Tibial nerve (tissue), 4 donors: ENCODE results near the gene OCA2. TPM values are rescaled to one million over a fixed set of nuclear protein-coding genes. Genes with fewer than 3 reads are reported as not detected.

Experiments used
- DNase-seq, 2 donors: peaks; one replicate each; pipeline ENCODE4 v3.0.0-alpha.2; 2019; ENCODE audit warnings: low spot score in 2 of 2
- H3K27ac ChIP-seq, 4 donors: fragments of 200-600 bp; sonication (generic) in 3 of 4; one replicate each; pipeline ENCODE4 v1.5.1; 2017 to 2019; ENCODE audit warnings: mild to moderate bottlenecking in 1 of 4
- H3K27me3 ChIP-seq, 2 donors: fragments of 200-600 bp; sonication (generic) in 1 of 2; one replicate each; pipeline versions ENCODE4 v1.5.1 to v1.6.0; 2017 to 2019
- H3K36me3 ChIP-seq, 3 donors: fragments of 200-600 bp; sonication (generic); one replicate each; pipeline ENCODE4 v1.5.1; 2018 to 2019
- H3K4me1 ChIP-seq, 4 donors: fragments of 200-600 bp; sonication (generic) in 3 of 4; one replicate each; pipeline ENCODE4 v1.5.1; 2017 to 2019
- H3K4me3 ChIP-seq, 4 donors: fragments of 200-600 bp; sonication (generic) in 3 of 4; one replicate each; pipeline ENCODE4 v1.5.1; 2017 to 2019; ENCODE audit warnings: mild to moderate bottlenecking in 1 of 4, moderate library complexity in 1 of 4
- H3K9me3 ChIP-seq, 4 donors: fragments of 200-600 bp; sonication (generic) in 3 of 4; one replicate each; pipeline ENCODE4 v1.5.1; 2017 to 2019
- EP300 ChIP-seq, 2 donors: sonication (generic); formaldehyde crosslinking; IDR thresholded peaks; one replicate each; pipeline ENCODE4 v1.6.1; 2017; ENCODE audit warnings: antibody characterized with exemption in 2 of 2, mild to moderate bottlenecking in 1 of 2
- POLR2A ChIP-seq, 2 donors: fragments of 450-650 bp; IDR thresholded peaks; one replicate each; pipeline ENCODE4 v1.6.1; 2017; ENCODE audit warnings: antibody characterized with exemption in 2 of 2, mild to moderate bottlenecking in 2 of 2, moderate library complexity in 2 of 2
- WGBS, 2 donors: methylation state at CpG; one replicate each; pipeline ENCODE4 v1.1.5; 2018; 5-methylcytosine and 5-hydroxymethylcytosine counted together
- total RNA-seq, 4 donors: library from RNA; depleted of rRNA; stranded (reverse); fragments of >200 nt; gene quantifications; one replicate each; pipeline ENCODE4 v1.1.0, GENCODE V29; 2016
- TF ChIP-seq, protein P1 (sequence below), 5 experiments: fragments of 200-600 bp in 3 of 5; fragments of 450-650 bp in 2 of 5; sonication (generic) in 3 of 5; IDR thresholded peaks; one replicate each; pipeline ENCODE4 v1.5.1; 2016 to 2019; ENCODE audit warnings: antibody characterized with exemption in 5 of 5, mild to moderate bottlenecking in 3 of 5, moderate library complexity in 2 of 5

Gene OCA2
- total RNA-seq, 4 donors from 2014 or later: 2.7 to 19.7 (median 6.5) TPM; not detected in 1

DNA sequence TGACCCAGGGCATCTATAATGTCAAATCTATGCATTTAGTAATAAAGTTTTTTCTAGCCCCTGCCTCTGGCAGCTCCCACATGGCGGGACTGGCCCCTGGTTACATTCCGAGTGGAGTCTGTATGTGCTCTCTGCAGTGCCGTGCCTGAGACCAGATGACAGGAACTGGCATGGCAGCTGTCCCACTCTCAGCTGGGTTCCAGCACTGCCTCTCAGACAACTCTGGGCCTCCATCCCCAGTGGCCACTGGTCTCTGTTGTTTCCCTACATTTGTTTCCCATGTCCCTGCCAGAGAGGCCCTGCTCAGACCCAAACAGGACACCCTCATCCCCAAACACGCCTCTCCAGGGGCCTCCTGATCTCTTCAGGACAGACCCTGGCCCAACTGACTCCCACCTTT is 109.3 kb downstream of the OCA2 start:
- Histone ChIP-seq H3K27ac (no peak overlapping the region), H3K36me3 (no peaks in the 10 kb centered on the region), H3K27me3 (no peaks in the 10 kb centered on the region), H3K9me3 (peaks cover 0 to 11% (median 0%) of the 10 kb centered on the region in 4 donors), H3K4me1 (no peaks in the 10 kb centered on the region), H3K4me3 (no peak overlapping the region)
- 82 to 89% methylated on average over 4 of the region's 4 CpGs for WGBS, 2 donors
- no peak for DNase-seq
- no peak for TF ChIP-seq POLR2A (IDR thresholded peaks at IDR 0.05)
- TF ChIP-seq EP300 (IDR thresholded peaks at IDR 0.05): no peak
- TF ChIP-seq, protein P1, sequence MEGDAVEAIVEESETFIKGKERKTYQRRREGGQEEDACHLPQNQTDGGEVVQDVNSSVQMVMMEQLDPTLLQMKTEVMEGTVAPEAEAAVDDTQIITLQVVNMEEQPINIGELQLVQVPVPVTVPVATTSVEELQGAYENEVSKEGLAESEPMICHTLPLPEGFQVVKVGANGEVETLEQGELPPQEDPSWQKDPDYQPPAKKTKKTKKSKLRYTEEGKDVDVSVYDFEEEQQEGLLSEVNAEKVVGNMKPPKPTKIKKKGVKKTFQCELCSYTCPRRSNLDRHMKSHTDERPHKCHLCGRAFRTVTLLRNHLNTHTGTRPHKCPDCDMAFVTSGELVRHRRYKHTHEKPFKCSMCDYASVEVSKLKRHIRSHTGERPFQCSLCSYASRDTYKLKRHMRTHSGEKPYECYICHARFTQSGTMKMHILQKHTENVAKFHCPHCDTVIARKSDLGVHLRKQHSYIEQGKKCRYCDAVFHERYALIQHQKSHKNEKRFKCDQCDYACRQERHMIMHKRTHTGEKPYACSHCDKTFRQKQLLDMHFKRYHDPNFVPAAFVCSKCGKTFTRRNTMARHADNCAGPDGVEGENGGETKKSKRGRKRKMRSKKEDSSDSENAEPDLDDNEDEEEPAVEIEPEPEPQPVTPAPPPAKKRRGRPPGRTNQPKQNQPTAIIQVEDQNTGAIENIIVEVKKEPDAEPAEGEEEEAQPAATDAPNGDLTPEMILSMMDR (IDR thresholded peaks at IDR 0.05): no peak

DNA sequence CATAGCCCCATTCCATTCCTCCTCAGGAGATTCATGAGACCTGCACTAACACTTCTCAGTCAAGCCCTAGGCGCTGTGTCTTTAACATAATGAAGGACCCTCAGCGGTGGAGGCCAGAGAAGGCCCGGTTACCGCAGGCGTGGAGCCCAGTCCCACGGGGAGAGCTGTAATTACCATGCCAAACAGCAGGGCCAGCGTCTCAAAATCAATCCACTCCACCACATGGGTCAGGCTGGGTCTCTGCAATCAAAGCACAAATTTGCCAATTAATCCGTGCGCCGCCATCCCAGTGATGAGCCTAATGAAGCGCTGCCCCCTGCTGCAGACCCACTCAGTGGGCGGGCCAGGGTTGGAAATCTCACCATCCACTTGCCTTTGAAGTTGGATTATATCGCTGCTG is 109.7 kb downstream of the OCA2 start:
- TF ChIP-seq, protein P1 (IDR thresholded peaks at IDR 0.05): no peak
- no peak for TF ChIP-seq EP300 (IDR thresholded peaks at IDR 0.05)
- TF ChIP-seq POLR2A (IDR thresholded peaks at IDR 0.05): no peak
- DNase-seq: no peak
- Histone ChIP-seq H3K27me3 (no peaks in the 10 kb centered on the region), H3K9me3 (peaks cover 0 to 11% (median 0%) of the 10 kb centered on the region in 4 donors), H3K27ac (no peak overlapping the region), H3K4me3 (no peak overlapping the region), H3K36me3 (no peaks in the 10 kb centered on the region), H3K4me1 (no peaks in the 10 kb centered on the region)
- WGBS, 2 donors: 75 to 81% methylated on average over 13 of the region's 13 CpGs

DNA sequence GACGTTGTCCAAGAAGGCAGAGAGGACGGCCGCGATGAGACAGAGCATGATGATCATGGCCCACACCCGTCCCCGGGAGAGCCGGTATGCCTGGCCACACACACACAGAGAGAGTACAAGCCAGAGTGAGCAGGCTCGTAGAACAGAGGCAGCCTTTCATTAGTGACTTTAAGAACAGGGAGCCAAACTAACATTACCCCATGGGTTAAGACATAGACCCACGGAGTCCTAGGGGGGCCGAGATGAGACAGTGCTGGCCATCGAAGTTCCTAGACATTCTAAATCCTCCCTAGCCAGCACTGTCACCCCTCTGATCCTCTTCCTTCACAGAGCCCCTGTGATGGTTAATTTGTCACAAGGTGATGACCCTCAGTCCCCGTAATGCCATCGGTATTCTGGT is 114.0 kb downstream of the OCA2 start:
- Histone ChIP-seq H3K27ac (no peak overlapping the region), H3K36me3 (no peaks in the 10 kb centered on the region), H3K4me3 (no peak overlapping the region), H3K9me3 (no peaks in the 10 kb centered on the region), H3K4me1 (no peaks in the 10 kb centered on the region), H3K27me3 (no peaks in the 10 kb centered on the region)
- TF ChIP-seq, protein P1 (IDR thresholded peaks at IDR 0.05): no peak
- TF ChIP-seq POLR2A (IDR thresholded peaks at IDR 0.05): no peak
- no peak for TF ChIP-seq EP300 (IDR thresholded peaks at IDR 0.05)
- WGBS, 2 donors: 61 to 79% methylated on average over 13 of the region's 13 CpGs
- no peak for DNase-seq

DNA sequence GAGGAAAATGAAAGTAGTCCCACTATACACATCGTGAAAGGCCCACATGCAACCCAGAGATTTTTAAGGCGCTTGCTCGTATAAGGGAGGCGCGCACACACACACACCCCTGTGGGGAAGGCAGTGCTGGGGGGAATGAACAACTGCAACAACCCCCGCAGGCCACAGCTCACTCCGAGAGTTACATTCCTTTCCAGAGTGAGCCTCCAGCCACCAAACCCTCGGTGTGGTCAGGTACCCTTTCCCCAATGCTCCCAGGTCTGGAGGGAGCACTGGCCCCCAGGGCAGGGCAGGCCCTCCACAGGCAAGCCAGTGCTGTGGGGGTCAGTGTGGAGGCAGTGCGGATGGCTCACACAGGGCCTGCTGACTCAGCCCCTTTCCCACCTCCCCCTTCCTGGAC is 115.6 kb downstream of the OCA2 start:
- DNase-seq: no peak
- no peak for TF ChIP-seq POLR2A (IDR thresholded peaks at IDR 0.05)
- TF ChIP-seq, protein P1 (IDR thresholded peaks at IDR 0.05): no peak
- no peak for TF ChIP-seq EP300 (IDR thresholded peaks at IDR 0.05)
- Histone ChIP-seq H3K9me3 (no peaks in the 10 kb centered on the region), H3K27me3 (no peaks in the 10 kb centered on the region), H3K4me3 (no peak overlapping the region), H3K36me3 (no peaks in the 10 kb centered on the region), H3K4me1 (no peaks in the 10 kb centered on the region), H3K27ac (no peak overlapping the region)
- WGBS, 2 donors: 89 to 96% methylated on average over 9 of the region's 9 CpGs

DNA sequence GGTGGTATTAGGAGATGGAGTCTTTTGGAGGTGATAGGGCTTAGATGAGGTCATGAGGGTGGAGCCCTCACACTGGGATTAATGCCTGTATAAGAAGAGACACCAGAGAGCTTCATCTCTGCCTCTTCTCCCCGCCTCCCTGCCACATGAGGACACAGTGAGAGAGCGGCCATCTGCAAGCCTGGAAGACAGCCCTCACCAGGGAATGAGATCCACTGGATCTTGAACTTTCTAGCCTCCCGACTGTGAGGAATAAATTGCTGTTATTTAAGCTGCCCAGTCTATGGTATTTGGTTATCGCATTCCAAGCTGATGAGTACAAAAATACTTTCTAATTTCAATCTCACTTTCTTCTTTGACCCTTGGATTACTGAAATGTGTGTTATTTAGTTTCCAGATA is 121.4 kb downstream of the OCA2 start:
- no peak for DNase-seq
- H3K27ac ChIP-seq: no peak overlapping the region
- TF ChIP-seq EP300 (IDR thresholded peaks at IDR 0.05): no peak
- TF ChIP-seq, protein P1 (IDR thresholded peaks at IDR 0.05): no peak
- TF ChIP-seq POLR2A (IDR thresholded peaks at IDR 0.05): no peak
- 25 to 53% methylated on average over 4 of the region's 4 CpGs for WGBS, 2 donors
- peaks cover 0 to 11% (median 1%) of the 10 kb centered on the region in 4 donors for H3K9me3 ChIP-seq
- no peaks in the 10 kb centered on the region for H3K36me3 ChIP-seq
- H3K4me3 ChIP-seq: no peak overlapping the region
- no peaks in the 10 kb centered on the region for H3K4me1 ChIP-seq
- no peaks in the 10 kb centered on the region for H3K27me3 ChIP-seq
